Measurements from ENCODE around the gene POGK. TPM values are rescaled to one million over a fixed set of nuclear protein-coding genes. Genes with fewer than 3 reads are reported as not detected.

POGK gene
- polyA plus RNA-seq, 1 donor from 2014 or later: 39.3 TPM

DNA sequence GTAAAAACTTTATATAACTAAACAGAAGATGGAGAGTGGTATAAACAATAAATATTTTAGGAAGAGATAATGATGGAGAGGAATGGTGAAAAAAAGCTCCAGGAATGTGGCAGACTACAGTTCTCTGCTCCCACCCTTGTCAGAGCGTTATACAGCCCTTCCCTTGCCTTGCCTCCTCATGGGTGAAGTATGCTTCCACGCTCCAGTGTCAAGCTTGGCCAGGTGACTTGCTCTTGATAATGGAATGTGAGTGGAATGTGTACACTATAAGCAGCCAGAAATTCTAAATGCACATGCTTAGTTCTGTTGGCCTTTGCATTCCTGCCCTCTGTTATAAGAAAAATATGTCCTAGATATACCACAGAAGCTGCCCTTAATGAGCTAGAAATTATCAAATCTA is 24.7 kb upstream of the POGK start:
- TF ChIP-seq TAF1 (IDR thresholded peaks at IDR 0.05; ENCODE audit: low read depth) (no peak), POLR2AphosphoS5 (IDR thresholded peaks at IDR 0.05) (no peak), MXI1 (conservative IDR thresholded peaks at IDR 0.05; ENCODE audit: poor library complexity, severe bottlenecking) (no peak)
- Histone ChIP-seq H4K20me1 (ENCODE audit: insufficient read depth) (no peaks in the 10 kb centered on the region), H3K79me2 (replicated peaks; ENCODE audit: insufficient read depth, low read length) (no peaks in the 10 kb centered on the region)

DNA sequence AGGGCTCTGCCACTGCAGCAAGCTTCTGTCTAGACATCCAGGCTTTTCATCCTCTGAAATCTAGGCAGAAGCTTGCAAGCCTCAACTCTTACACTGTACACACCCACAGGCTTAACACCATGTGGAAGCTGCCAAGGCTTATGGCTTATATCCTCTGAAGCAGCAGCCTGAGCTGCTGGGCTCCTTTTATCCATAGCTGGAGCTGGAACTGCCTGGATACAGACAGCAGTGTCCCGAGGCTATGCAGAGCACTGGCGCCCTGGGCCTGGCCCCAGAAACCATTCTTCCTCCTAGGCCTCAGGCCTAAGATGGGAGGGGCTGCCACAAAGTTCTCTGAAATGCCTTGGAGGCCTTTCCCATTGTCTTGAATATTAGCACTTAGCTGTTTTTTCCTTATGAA is 19.3 kb upstream of the POGK start:
- TF ChIP-seq POLR2AphosphoS5 (IDR thresholded peaks at IDR 0.05): no peak
- H3K4me3 ChIP-seq (ENCODE audit: low read length): no peak overlapping the region
- H3K27me3 ChIP-seq (ENCODE audit: insufficient read depth, low read depth, low read length): no peaks in the 10 kb centered on the region
- H3K9ac ChIP-seq (ENCODE audit: low read length): no peak overlapping the region
- H3K9me3 ChIP-seq (ENCODE audit: low read length): no peaks in the 10 kb centered on the region
- H3F3A ChIP-seq (ENCODE audit: insufficient read depth, low read length, poor library complexity, severe bottlenecking): no peaks in the 10 kb centered on the region
- H2AFZ ChIP-seq (ENCODE audit: low read depth, low read length): no peak overlapping the region
- no peak overlapping the region for H3K4me2 ChIP-seq (ENCODE audit: low read length)
- H3K36me3 ChIP-seq (ENCODE audit: insufficient read depth, low read length): no peaks in the 10 kb centered on the region
- H4K20me1 ChIP-seq (ENCODE audit: insufficient read depth): no peaks in the 10 kb centered on the region
- H3K27ac ChIP-seq (ENCODE audit: low read length): no peak overlapping the region
- H3K79me2 ChIP-seq (replicated peaks; ENCODE audit: insufficient read depth, low read length): no peaks in the 10 kb centered on the region
- H3K9me2 ChIP-seq (ENCODE audit: insufficient read depth, low read length): no peaks in the 10 kb centered on the region

More for the DNA sequence above, 24.7 kb upstream of the POGK start:
- H3K27ac ChIP-seq (ENCODE audit: low read length): no peak overlapping the region
- H3K4me2 ChIP-seq (ENCODE audit: low read length): no peak overlapping the region
- H3K9me3 ChIP-seq (ENCODE audit: low read length): no peaks in the 10 kb centered on the region
- no peaks in the 10 kb centered on the region for H3K9me2 ChIP-seq (ENCODE audit: insufficient read depth, low read length)
- H3K4me3 ChIP-seq (ENCODE audit: low read length): no peak overlapping the region
- no peaks in the 10 kb centered on the region for H3K36me3 ChIP-seq (ENCODE audit: insufficient read depth, low read length)
- no peak overlapping the region for H3K9ac ChIP-seq (ENCODE audit: low read length)
- no peak overlapping the region for H2AFZ ChIP-seq (ENCODE audit: low read depth, low read length)
- no peaks in the 10 kb centered on the region for H3K27me3 ChIP-seq (ENCODE audit: insufficient read depth, low read depth, low read length)
- H3F3A ChIP-seq (ENCODE audit: insufficient read depth, low read length, poor library complexity, severe bottlenecking): no peaks in the 10 kb centered on the region

DNA sequence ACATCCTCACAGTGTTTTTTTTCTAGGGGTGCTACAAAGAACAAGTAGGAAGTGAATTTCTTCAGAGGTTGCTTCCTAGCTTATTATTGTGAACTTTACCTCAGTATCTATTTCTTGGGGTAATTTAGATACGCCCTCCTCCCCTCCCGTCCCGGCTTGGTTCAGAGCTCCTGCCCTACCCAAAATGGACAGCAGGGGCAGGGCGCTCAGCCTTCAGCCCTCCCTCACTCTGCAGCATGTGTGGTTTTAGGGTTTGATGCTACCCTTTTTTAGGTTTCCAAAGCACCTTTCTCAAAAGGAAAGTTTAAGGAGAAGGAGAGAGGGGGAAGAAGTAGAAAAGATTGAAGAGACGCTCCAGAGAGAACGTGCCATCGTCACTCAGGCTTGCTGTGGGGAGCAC is 16.9 kb upstream of the POGK start:
- Histone ChIP-seq H3K9ac (ENCODE audit: low read length) (no peak overlapping the region), H3K36me3 (ENCODE audit: insufficient read depth, low read length) (no peaks in the 10 kb centered on the region), H3K9me2 (ENCODE audit: insufficient read depth, low read length) (no peaks in the 10 kb centered on the region), H3K79me2 (replicated peaks; ENCODE audit: insufficient read depth, low read length) (no peaks in the 10 kb centered on the region), H3K27me3 (ENCODE audit: insufficient read depth, low read depth, low read length) (no peaks in the 10 kb centered on the region), H2AFZ (ENCODE audit: low read depth, low read length) (no peak overlapping the region), H3K4me3 (ENCODE audit: low read length) (no peak overlapping the region), H4K20me1 (ENCODE audit: insufficient read depth) (no peaks in the 10 kb centered on the region), H3K27ac (ENCODE audit: low read length) (no peak overlapping the region), H3K4me2 (ENCODE audit: low read length) (no peak overlapping the region), H3K9me3 (ENCODE audit: low read length) (no peaks in the 10 kb centered on the region), H3F3A (ENCODE audit: insufficient read depth, low read length, poor library complexity, severe bottlenecking) (no peaks in the 10 kb centered on the region)
- TF ChIP-seq EZH2 (IDR thresholded peaks at IDR 0.05; ENCODE audit: borderline replicate concordance, insufficient read depth, low read length, poor library complexity, severe bottlenecking): no peak
- TF ChIP-seq POLR2AphosphoS5 (IDR thresholded peaks at IDR 0.05): no peak
- no peak for TF ChIP-seq TAF1 (IDR thresholded peaks at IDR 0.05; ENCODE audit: low read depth)
- no peak for TF ChIP-seq EP300 (conservative IDR thresholded peaks at IDR 0.05; ENCODE audit: poor library complexity, severe bottlenecking)
- TF ChIP-seq, protein P1, sequence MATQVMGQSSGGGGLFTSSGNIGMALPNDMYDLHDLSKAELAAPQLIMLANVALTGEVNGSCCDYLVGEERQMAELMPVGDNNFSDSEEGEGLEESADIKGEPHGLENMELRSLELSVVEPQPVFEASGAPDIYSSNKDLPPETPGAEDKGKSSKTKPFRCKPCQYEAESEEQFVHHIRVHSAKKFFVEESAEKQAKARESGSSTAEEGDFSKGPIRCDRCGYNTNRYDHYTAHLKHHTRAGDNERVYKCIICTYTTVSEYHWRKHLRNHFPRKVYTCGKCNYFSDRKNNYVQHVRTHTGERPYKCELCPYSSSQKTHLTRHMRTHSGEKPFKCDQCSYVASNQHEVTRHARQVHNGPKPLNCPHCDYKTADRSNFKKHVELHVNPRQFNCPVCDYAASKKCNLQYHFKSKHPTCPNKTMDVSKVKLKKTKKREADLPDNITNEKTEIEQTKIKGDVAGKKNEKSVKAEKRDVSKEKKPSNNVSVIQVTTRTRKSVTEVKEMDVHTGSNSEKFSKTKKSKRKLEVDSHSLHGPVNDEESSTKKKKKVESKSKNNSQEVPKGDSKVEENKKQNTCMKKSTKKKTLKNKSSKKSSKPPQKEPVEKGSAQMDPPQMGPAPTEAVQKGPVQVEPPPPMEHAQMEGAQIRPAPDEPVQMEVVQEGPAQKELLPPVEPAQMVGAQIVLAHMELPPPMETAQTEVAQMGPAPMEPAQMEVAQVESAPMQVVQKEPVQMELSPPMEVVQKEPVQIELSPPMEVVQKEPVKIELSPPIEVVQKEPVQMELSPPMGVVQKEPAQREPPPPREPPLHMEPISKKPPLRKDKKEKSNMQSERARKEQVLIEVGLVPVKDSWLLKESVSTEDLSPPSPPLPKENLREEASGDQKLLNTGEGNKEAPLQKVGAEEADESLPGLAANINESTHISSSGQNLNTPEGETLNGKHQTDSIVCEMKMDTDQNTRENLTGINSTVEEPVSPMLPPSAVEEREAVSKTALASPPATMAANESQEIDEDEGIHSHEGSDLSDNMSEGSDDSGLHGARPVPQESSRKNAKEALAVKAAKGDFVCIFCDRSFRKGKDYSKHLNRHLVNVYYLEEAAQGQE (IDR thresholded peaks at IDR 0.05; ENCODE audit: borderline replicate concordance): no peak
- TF ChIP-seq, protein P2, sequence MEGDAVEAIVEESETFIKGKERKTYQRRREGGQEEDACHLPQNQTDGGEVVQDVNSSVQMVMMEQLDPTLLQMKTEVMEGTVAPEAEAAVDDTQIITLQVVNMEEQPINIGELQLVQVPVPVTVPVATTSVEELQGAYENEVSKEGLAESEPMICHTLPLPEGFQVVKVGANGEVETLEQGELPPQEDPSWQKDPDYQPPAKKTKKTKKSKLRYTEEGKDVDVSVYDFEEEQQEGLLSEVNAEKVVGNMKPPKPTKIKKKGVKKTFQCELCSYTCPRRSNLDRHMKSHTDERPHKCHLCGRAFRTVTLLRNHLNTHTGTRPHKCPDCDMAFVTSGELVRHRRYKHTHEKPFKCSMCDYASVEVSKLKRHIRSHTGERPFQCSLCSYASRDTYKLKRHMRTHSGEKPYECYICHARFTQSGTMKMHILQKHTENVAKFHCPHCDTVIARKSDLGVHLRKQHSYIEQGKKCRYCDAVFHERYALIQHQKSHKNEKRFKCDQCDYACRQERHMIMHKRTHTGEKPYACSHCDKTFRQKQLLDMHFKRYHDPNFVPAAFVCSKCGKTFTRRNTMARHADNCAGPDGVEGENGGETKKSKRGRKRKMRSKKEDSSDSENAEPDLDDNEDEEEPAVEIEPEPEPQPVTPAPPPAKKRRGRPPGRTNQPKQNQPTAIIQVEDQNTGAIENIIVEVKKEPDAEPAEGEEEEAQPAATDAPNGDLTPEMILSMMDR (IDR thresholded peaks at IDR 0.05; ENCODE audit: poor library complexity, severe bottlenecking): no peak
- TF ChIP-seq RAD21 (conservative IDR thresholded peaks at IDR 0.05): no peak
- TF ChIP-seq SMC3 (conservative IDR thresholded peaks at IDR 0.05; ENCODE audit: poor library complexity): no peak
- TF ChIP-seq MXI1 (conservative IDR thresholded peaks at IDR 0.05; ENCODE audit: poor library complexity, severe bottlenecking): no peak
